Vagina (tissue), 2 donors: ENCODE data around the gene TCEANC2. TPM values are rescaled to one million over a fixed set of nuclear protein-coding genes. Genes with fewer than 3 reads are reported as not detected.

ENCODE experiments used
- DNase-seq, 2 donors: peaks; one replicate each; pipeline ENCODE4 v3.0.0-alpha.2; 2017; ENCODE audit errors: extremely low spot score in 2 of 2
- H3K27ac ChIP-seq: fragments of 200-600 bp; sonication (generic); one replicate; pipeline ENCODE4 v1.5.1; 2019
- H3K27me3 ChIP-seq: fragments of 200-600 bp; sonication (generic); one replicate; pipeline ENCODE4 v1.5.1; 2019
- H3K36me3 ChIP-seq, 2 donors: fragments of 200-600 bp; sonication (generic); one replicate each; pipeline ENCODE4 v1.5.1; 2017 to 2019
- H3K4me1 ChIP-seq: fragments of 200-600 bp; sonication (generic); one replicate; pipeline ENCODE4 v1.5.1; 2019
- H3K4me3 ChIP-seq, 2 donors: fragments of 200-600 bp; sonication (generic); 1 replicate in 1 of 2; 2 replicates in 1 of 2; pipeline ENCODE4 v1.5.1; 2016 to 2019
- H3K9me3 ChIP-seq: fragments of 200-600 bp; sonication (generic); one replicate; pipeline ENCODE4 v1.5.1; 2019
- CTCF ChIP-seq, 3 experiments: fragments of 450-650 bp in 2 of 3; fragments of 200-600 bp in 1 of 3; sonication (generic) in 1 of 3; IDR thresholded peaks; one replicate each; pipeline ENCODE4 v1.5.1; 2017 to 2019; ENCODE audit warnings: antibody characterized with exemption in 3 of 3, mild to moderate bottlenecking in 2 of 3, moderate library complexity in 2 of 3
- POLR2A ChIP-seq, 2 donors: fragments of 450-650 bp; IDR thresholded peaks; one replicate each; pipeline ENCODE4 v1.6.1; 2017; ENCODE audit warnings: antibody characterized with exemption in 2 of 2, mild to moderate bottlenecking in 2 of 2, moderate library complexity in 2 of 2
- POLR2AphosphoS5 ChIP-seq, 2 donors: sonication (generic); formaldehyde crosslinking; IDR thresholded peaks; one replicate each; pipeline ENCODE4 v1.9.0; 2017; ENCODE audit warnings: antibody characterized with exemption in 2 of 2, mild to moderate bottlenecking in 2 of 2, low read depth in 1 of 2; ENCODE audit not compliant: insufficient read depth in 1 of 2
- intact Hi-C: fragments of 100-400 bp; cut with DNase I; formaldehyde crosslinking; loops from one replicate; pipeline ENCODE4 v1.15.1; 2023
- total RNA-seq: library from RNA; depleted of rRNA; stranded (reverse); fragments of >200 nt; gene quantifications from one replicate; pipeline ENCODE4 v1.2.3, GENCODE V29; 2016

TCEANC2 gene
- total RNA-seq, 1 donor from 2014 or later = 4.7 TPM

- H3K36me3 ChIP-seq = no peaks in the 10 kb centered on the region
- no peaks in the 10 kb centered on the region for H3K27me3 ChIP-seq
- TF ChIP-seq POLR2A (IDR thresholded peaks at IDR 0.05) = no peak
- H3K27ac ChIP-seq = no peak overlapping the region
- peaks cover 8% of the 10 kb centered on the region for H3K4me1 ChIP-seq
- no peaks in the 10 kb centered on the region for H3K9me3 ChIP-seq
- H3K4me3 ChIP-seq = no peak overlapping the region
- DNase-seq = no peak
- intact Hi-C loops = no loop called here
These were observed 82.2 kb downstream of the TCEANC2 start for GRCh38 chr1:54135436-54136120.

- no peaks in the 10 kb centered on the region for H3K9me3 ChIP-seq
- no peak overlapping the region for H3K27ac ChIP-seq
- peaks cover 8% of the 10 kb centered on the region for H3K4me1 ChIP-seq
- H3K4me3 ChIP-seq = no peak overlapping the region
- no peak for DNase-seq
- intact Hi-C loops = no loop called here
- TF ChIP-seq POLR2AphosphoS5 (IDR thresholded peaks at IDR 0.05; ENCODE audit: insufficient read depth in 1 of 2, low read depth in 1 of 2) (no peak), POLR2A (IDR thresholded peaks at IDR 0.05) (no peak), CTCF (IDR thresholded peaks at IDR 0.05) (no peak)
- no peaks in the 10 kb centered on the region for H3K36me3 ChIP-seq
- no peaks in the 10 kb centered on the region for H3K27me3 ChIP-seq
These were observed 83.0 kb downstream of the TCEANC2 start for GRCh38 chr1:54136269-54136896.

- H3K27ac ChIP-seq = no peak overlapping the region
These were observed 83.6 kb downstream of the TCEANC2 start for GRCh38 chr1:54136963-54137533.

GRCh38 chr1:54137534-54138061 is 84.2 kb downstream of the TCEANC2 start:
- no peak overlapping the region for H3K4me3 ChIP-seq
- H3K27me3 ChIP-seq = no peaks in the 10 kb centered on the region
- no peak overlapping the region for H3K27ac ChIP-seq
- H3K36me3 ChIP-seq = no peaks in the 10 kb centered on the region
- intact Hi-C loops = no loop called here
- H3K9me3 ChIP-seq = no peaks in the 10 kb centered on the region
- TF ChIP-seq POLR2A (IDR thresholded peaks at IDR 0.05) = no peak
- no peak for TF ChIP-seq POLR2AphosphoS5 (IDR thresholded peaks at IDR 0.05; ENCODE audit: insufficient read depth in 1 of 2, low read depth in 1 of 2)
- TF ChIP-seq CTCF (IDR thresholded peaks at IDR 0.05) = no peak
- DNase-seq = no peak
- peaks cover 8% of the 10 kb centered on the region for H3K4me1 ChIP-seq

More at GRCh38 chr1:54136963-54137533, 83.6 kb downstream of the TCEANC2 start:
- TF ChIP-seq POLR2AphosphoS5 (IDR thresholded peaks at IDR 0.05; ENCODE audit: insufficient read depth in 1 of 2, low read depth in 1 of 2) = no peak
- no peak for TF ChIP-seq CTCF (IDR thresholded peaks at IDR 0.05)
- no peak for TF ChIP-seq POLR2A (IDR thresholded peaks at IDR 0.05)
- Histone ChIP-seq H3K4me3 (no peak overlapping the region), H3K27me3 (no peaks in the 10 kb centered on the region), H3K36me3 (no peaks in the 10 kb centered on the region), H3K4me1 (peaks cover 8% of the 10 kb centered on the region), H3K9me3 (no peaks in the 10 kb centered on the region)
- no peak for DNase-seq
- intact Hi-C loops = no loop called here

GRCh38 chr1:54138994-54139393 is 85.6 kb downstream of the TCEANC2 start:
- H3K27me3 ChIP-seq = no peaks in the 10 kb centered on the region
- H3K4me1 ChIP-seq = peaks cover 8% of the 10 kb centered on the region
- no peaks in the 10 kb centered on the region for H3K36me3 ChIP-seq
- no peak overlapping the region for H3K27ac ChIP-seq
- intact Hi-C loops = no loop called here
- DNase-seq = no peak
- TF ChIP-seq POLR2A (IDR thresholded peaks at IDR 0.05) (no peak), POLR2AphosphoS5 (IDR thresholded peaks at IDR 0.05; ENCODE audit: insufficient read depth in 1 of 2, low read depth in 1 of 2) (no peak), CTCF (IDR thresholded peaks at IDR 0.05) (no peak)
- no peak overlapping the region for H3K4me3 ChIP-seq
- H3K9me3 ChIP-seq = no peaks in the 10 kb centered on the region
